Astrocyte (in vitro differentiated cells and primary cell): Measurements from ENCODE around the gene ASF1B.

Experiments
- CTCF ChIP-seq: IDR thresholded peaks from 2 replicates; pipeline ENCODE4 v1.5.1; 2011; ENCODE audit warnings: low read depth, mild to moderate bottlenecking, inconsistent platforms, low read length, moderate library complexity; ENCODE audit not compliant: insufficient read depth
- EZH2 ChIP-seq: IDR thresholded peaks from 2 replicates; pipeline ENCODE4 v1.6.1; 2012; ENCODE audit warnings: mild to moderate bottlenecking, low read length, inconsistent platforms; ENCODE audit not compliant: insufficient read depth

- TF ChIP-seq CTCF (no peak), EZH2 (no peak)
Measured at GRCh38 chr19:14086098-14086497, 50.3 kb downstream of the ASF1B start.
